GM20000 (cell line): ENCODE measurements around the gene BTBD6.

Source experiments
- DNase-seq: peaks from one replicate; pipeline ENCODE4 v3.0.0; 2012; ENCODE audit warnings: low spot score
- TF ChIP-seq, protein P1 (sequence below): IDR thresholded peaks from 2 replicates; pipeline ENCODE4 v1.5.1; 2012; ENCODE audit warnings: mild to moderate bottlenecking, control low read depth; ENCODE audit errors: extremely low read depth, missing control alignments

BTBD6 gene

DNA sequence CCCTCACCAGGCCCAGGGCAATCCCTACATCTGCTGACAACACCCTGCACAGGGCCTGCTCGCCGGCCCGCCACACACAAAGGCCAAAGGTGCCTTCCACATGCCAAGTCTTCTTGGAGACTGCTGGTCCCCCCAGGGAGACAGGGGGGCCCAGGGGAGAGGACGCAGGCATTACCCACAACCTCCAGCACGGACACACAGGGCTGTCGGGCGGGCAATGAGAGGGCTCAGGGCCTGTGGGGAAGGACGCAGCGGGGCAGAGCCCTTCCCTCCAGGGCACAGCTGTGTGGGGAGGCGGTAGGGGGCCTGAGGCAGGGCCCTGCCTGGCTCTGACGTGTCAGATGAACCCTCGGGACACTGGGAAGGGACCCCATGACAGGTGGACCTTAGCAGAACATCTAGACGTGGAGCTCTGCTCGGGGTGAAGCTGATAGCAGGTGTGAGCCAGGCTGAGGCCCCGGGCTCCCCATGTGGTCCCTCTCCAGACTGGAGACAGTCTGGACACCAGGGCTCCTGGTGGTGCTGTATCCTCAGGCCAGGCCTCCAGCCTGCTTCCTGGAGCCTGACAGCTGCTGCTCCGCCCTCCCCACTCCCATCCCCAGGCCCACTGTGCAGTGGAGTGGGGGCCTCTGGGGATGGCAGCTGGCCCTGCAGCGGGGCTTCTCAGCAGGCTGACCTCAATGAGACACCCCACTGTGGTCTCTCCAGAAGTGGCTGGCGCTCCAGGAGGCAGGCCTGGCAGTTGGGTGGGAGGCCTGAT lies 35.6 kb upstream of the BTBD6 start:
- DNase-seq, result no peak
- TF ChIP-seq, protein P1, sequence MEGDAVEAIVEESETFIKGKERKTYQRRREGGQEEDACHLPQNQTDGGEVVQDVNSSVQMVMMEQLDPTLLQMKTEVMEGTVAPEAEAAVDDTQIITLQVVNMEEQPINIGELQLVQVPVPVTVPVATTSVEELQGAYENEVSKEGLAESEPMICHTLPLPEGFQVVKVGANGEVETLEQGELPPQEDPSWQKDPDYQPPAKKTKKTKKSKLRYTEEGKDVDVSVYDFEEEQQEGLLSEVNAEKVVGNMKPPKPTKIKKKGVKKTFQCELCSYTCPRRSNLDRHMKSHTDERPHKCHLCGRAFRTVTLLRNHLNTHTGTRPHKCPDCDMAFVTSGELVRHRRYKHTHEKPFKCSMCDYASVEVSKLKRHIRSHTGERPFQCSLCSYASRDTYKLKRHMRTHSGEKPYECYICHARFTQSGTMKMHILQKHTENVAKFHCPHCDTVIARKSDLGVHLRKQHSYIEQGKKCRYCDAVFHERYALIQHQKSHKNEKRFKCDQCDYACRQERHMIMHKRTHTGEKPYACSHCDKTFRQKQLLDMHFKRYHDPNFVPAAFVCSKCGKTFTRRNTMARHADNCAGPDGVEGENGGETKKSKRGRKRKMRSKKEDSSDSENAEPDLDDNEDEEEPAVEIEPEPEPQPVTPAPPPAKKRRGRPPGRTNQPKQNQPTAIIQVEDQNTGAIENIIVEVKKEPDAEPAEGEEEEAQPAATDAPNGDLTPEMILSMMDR, result no peak

DNA sequence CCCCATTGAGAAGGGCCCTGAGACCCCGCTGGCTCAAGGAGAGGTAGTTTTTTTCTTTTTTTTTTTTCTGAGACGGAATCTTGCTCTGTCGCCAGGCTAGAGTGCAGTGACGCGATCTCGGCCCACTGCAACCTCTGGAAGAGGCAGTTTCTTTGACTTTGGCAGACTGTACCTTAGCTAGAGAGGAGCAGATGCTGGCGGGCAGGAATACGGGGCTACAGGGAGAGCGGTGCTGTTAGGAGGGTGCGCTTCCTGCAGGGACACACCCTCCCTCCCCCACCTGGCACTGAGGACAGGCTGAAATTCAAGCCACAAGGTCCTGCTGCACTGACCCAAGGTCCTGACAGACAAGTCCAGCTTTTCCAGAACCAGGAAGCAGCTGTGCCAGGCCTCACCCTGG lies 35.0 kb upstream of the BTBD6 start:
- TF ChIP-seq, protein P1, result no peak
- DNase-seq, result no peak

GRCh38 chr14:105214324-105214915 lies 33.9 kb upstream of the BTBD6 start:
- TF ChIP-seq, protein P1, result no peak
- no peak for DNase-seq

DNA sequence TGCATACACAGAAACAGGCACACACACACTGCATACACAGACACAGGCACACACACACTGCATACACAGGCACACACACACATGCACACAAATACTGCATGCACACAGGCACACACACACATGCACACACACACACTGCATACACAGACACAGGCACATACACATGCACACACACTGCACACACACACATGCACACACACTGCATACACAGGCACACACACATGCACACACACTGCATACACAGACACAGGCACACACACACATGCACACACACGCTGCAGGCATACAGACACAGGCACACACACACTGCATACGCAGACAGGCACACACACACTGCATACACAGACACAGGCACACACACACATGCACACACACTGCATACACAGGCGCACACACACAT lies 32.7 kb upstream of the BTBD6 start:
- DNase-seq, result no peak
- TF ChIP-seq, protein P1, result no peak

DNA sequence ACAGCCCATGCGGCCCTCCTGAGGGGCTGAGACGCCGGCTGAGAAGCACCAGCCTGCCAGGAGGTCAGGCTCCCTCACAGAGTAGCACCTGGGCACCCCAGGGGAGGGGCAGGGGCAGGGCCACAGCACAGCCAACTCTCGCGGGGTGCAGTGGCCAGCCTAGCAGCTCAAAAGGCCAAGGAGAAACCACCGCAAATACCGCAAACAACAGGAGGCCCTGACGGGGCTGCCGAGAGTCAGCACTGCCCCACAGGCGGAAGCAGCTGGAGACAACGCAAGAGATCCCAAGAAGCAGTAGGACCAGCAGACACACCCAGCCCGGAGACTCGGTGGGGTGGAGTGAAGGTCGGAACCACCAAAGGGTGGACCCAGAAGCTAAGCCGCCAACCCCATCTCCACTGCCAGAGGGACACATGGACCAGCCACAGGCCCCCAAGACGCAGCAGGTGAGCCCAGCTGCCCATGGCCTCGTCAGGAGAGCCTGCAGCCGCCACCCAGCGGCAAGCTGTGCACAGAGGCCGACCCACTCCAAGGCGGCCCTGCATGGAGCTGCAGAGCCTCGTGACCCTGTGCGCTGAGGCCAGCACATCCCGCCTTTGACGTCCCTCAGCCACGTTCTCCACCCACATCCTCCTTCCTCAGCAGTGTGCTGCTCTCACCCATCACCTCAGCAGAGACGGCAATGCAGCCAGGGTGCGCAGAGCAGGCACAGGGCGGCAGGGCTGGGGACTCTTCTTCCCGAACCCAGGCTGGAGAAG lies 31.7 kb upstream of the BTBD6 start:
- TF ChIP-seq, protein P1, result no peak
- DNase-seq, result no peak

DNA sequence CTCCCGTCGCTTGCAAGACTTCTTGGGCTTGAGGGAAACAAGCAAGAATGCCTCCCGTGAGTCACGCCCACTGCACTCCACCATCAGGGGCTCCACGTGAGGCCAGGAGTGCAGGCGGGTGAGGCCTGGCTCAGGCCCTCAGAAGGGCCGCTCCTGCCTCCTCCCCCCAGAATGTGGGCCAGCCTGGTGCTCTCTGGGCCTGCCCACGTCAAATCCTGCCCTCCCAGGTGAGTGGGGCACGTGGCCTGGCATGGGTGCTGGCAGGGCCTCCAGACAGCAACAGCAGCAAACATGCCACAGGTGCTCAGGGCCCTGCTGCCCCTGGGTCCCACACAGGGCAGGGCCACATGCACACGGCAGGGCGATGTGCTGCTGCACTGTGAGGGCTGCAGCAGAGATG lies 30.6 kb upstream of the BTBD6 start:
- no peak for DNase-seq
- TF ChIP-seq, protein P1, result no peak

GRCh38 chr14:105218611-105219010 lies 29.7 kb upstream of the BTBD6 start:
- no peak for DNase-seq
- TF ChIP-seq, protein P1, result no peak
